Measurements from ENCODE around the gene NET1.
A peak's percentile ranks its signal among the peaks of the same experiment; 100 is the strongest.
"Not testable (repeated sequence)": the region's sequence is repeated elsewhere in the genome, so short reads cannot be mapped to it uniquely, and the experiment has no call there.

The NET1 gene

DNA sequence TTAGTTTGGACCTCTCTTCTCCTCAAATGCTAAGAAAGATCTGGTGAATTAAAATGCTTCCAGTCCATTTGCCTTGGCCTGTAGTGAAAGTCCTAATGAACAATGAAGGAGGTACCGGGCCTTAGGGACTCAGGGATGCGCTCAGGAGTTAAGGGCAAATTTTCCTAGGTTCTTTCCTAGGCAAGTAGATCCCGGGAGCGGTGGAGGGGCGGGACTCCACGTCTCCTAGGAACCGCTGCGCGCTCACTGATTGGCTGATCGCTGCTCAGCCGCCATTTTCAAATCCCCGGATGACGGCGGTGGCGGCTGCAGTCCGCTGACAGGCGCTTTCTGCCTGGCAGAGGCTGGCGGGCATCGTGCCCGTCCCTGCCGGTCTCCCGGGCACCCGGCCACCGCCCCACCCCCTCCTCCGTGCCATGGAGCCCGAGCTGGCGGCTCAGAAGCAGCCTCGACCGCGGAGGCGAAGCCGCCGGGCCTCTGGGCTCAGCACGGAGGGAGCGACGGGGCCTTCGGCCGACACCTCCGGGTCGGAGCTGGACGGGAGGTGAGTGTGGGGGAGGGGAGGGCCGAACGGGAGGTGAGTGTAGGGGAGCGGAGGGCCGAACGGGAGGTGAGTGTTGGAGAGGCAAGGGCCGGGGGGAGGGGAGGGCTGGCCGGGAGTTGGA is at the start of gene NET1:
TSS of gene NET1 (plus strand) at position 281 of the 665 bp plus-strand sequence. CDS start at position 417, 136 bp downstream.
- peak; percentile 66 for DNase-seq

- no peak for DNase-seq
Measured at GRCh38 chr10:5362873-5363272, 49.5 kb upstream of the NET1 start.

GRCh38 chr10:5364374-5364773 is 48.0 kb upstream of the NET1 start:
- no peak for DNase-seq

DNA sequence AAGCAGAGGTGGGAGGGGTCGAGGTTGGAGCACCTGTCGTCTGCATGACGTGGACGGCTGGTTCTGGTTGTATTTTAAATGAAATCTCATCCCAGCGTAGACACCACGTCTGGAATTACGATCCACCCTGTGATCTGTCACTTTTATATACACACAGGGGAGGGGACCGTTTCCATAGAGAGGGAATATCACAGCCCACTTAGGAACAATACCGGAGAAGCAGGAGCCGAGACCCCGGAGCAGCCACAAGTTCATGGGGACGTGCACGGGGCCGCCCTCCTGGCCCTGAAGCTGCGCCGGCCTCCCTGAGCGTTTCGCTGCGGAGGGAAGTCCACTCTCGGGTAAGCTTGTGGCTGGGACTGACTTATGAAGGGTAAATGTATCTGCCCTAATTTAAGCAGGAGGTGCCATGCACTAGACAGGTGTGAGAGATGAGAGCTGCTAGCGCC is 47.4 kb upstream of the NET1 start, which contains the start of gene UCN3:
TSS of gene UCN3 (plus strand) at position 77 of the 449 bp plus-strand sequence. CDS start 8,755 bp downstream, outside the sequence.
- DNase-seq: no peak

DNA sequence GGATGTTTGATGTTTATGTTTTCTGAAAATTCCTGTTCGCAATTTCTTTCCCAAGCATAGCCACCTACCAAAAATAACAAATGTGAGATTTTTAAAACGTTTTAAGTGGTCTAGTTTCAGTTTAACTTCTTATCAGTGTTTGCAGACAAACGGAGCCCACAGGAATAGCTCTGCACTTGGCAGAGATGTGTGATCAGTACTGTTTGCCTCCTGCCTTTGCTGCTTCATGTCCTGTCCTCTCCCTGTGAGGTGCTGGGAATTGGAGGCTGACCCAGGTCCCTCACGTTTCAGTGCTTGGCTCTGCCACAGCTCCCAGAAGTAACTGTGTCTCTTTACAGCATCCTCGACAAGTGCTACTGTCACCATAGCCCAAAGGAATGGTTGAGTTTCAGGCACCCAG is 46.4 kb upstream of the NET1 start:
- DNase-seq: no peak

DNA sequence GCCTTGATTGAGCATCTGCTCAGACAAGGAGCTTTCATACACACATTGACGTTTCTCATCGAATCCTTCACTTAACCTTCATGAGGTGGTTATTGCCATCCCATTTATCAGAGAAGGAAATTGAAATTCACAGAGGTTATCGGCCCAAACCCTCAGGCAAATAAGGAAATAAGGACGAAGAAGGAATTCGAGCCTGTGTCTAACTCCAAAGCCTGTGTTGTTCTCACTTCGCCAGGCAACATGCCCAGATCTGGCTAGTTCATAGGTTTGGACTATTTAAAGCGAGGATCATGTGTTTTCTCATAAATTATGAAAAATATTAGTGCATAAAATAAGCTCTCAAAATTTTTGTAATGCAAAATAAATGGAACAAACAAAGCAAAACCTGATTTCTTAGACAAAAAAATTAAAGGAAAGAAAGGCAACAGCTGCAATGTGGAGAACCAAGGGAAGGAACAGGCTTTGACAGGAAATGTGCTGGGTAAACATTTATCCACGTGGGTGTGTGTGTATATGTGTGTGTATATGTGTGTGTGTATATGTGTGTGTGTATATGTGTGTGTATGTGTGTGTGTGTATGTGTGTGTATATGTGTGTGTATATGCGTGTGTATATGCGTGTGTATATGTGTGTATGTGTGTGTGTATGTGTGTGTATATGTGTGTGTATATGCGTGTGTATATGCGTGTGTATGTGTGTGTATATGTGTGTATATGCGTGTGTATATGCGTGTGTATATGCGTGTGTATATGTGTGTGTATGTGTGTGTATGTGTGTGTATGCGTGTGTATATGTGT is 42.8 kb upstream of the NET1 start:
- DNase-seq: no peak

- DNase-seq: no peak
Measured at GRCh38 chr10:5370493-5371352, 41.6 kb upstream of the NET1 start.

GRCh38 chr10:5373307-5373706 is 39.0 kb upstream of the NET1 start:
- no peak for DNase-seq

- DNase-seq: no peak
Measured at GRCh38 chr10:5373891-5374611, 38.3 kb upstream of the NET1 start.

- DNase-seq: no peak
Measured at GRCh38 chr10:5376450-5376849, 35.9 kb upstream of the NET1 start.

GRCh38 chr10:5379202-5379601 is 33.2 kb upstream of the NET1 start:
- not testable (repeated sequence) for DNase-seq

- not testable (repeated sequence) for DNase-seq
Measured at GRCh38 chr10:5380395-5380794, 32.0 kb upstream of the NET1 start.

GRCh38 chr10:5381187-5381586 is 31.2 kb upstream of the NET1 start:
- no peak for DNase-seq

GRCh38 chr10:5385224-5385623 is 27.1 kb upstream of the NET1 start:
- DNase-seq: no peak

- DNase-seq: no peak
Measured at GRCh38 chr10:5387169-5387568, 25.2 kb upstream of the NET1 start.

GRCh38 chr10:5390607-5391205 is 21.7 kb upstream of the NET1 start:
- DNase-seq: no peak

DNA sequence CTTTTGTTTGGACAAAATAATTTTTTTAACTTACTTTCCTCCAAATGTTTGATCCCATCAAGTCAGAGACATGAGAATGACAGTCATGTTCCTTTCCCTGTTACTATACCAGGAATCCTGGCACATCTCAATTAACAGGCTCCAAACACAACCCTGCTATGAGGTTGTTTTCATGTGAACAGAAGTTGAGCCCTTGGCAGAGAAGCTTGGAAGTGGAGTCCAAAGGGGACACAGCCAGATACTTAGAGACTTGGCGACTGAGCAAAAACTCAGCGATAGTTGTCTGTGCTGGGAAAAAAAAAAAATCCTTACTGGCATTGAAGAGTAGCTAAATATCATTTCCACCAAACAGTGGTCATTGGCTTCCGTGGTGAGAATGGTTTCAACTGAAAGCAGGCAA is 20.6 kb upstream of the NET1 start:
- DNase-seq: no peak

DNA sequence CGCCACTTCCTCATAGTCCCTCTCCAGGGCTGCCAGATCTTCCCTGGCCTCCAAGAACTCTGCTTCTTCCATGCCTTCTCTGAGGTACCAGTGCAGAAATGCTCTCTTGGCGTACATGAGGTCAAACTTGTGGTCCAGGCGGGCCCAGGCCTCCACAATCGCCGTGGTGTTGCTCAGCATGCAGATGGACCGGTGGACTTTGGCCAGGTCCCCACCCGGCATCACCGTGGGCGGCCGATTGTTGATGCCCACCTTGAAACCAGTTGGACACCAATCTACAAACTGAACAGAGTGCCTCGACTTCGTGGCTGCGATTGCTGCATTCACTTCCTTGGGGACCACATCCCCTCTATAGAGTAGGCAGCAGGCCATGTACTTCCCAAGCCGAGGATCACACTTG is 18.8 kb upstream of the NET1 start:
- no peak for DNase-seq

GRCh38 chr10:5395168-5395567 is 17.2 kb upstream of the NET1 start:
- no peak for DNase-seq

- DNase-seq: no peak
Measured at GRCh38 chr10:5396556-5397300, 15.6 kb upstream of the NET1 start.

GRCh38 chr10:5399332-5399731 is 13.0 kb upstream of the NET1 start:
- no peak for DNase-seq
